HG03342 (cell line): ENCODE measurements around the gene RPA3.

Experiments
- ATAC-seq: cut with Tn5 transposase; IDR thresholded peaks from one replicate; pipeline ENCODE4 v1.9.1; 2021; ENCODE audit warnings: mild to moderate bottlenecking, moderate library complexity; ENCODE audit not compliant: unreplicated experiment

The RPA3 gene

DNA sequence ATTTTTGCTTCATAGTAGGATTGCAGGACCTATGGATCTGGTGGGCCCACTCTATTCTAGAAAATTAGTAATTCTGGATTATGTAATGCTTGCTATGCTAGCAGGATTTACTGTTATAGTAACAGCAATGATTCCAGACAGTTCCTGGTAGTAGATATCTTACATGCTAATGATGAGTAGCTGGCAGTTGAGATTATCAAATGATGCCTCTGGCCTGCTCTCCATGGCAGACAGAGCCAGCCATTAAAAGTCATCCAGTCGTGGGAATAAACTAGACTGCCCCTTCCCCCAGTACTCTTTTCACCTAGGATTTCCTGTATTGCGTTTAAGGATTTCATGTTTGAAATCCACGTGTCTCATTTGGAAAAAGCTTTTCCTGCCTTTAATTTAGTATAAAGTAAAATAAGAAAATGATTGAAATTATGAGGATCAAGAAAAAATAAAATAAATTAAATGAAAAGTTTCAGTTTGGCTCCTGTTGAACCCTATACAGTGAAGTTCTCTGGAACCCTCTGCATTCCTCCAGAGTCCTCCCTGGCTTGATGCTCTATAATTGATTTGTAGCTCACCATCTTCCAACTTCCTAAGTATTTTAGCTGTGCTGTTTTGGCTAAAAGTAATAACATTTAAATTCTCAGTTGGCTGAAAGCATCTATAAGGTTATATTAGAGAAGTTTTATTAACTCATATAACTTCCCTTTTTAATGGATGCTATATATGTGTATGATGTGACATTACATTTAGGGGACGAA is 63.3 kb downstream of the RPA3 start:
- ATAC-seq, result no peak

DNA sequence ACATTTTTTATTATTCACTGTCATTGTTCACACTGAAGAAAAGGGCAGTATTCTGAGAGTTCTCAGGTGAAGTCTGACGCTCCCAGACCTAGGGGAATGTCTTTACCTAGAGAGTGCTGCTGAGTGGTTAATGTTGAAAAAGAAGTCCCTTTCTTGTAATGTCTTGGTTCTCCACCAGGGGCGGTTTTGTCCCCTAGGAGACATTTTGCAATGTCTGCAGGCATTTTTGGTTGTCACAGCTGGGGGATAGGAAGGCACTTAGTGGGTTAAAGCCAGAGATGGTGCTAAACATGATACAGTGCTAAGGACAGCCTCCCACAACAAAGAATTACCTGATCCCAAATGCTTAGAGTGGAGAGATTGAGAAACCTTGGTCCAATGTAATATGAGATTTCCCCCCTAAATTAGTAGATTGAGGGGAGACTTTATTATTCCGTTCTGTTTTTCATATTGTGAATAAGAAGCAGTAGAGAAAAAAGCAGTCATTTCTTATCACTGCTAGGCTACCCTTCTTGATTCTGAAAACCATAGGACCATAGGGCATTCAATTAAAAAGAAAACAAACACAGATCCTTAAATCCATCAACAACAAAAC is 64.7 kb downstream of the RPA3 start:
- no peak for ATAC-seq

DNA sequence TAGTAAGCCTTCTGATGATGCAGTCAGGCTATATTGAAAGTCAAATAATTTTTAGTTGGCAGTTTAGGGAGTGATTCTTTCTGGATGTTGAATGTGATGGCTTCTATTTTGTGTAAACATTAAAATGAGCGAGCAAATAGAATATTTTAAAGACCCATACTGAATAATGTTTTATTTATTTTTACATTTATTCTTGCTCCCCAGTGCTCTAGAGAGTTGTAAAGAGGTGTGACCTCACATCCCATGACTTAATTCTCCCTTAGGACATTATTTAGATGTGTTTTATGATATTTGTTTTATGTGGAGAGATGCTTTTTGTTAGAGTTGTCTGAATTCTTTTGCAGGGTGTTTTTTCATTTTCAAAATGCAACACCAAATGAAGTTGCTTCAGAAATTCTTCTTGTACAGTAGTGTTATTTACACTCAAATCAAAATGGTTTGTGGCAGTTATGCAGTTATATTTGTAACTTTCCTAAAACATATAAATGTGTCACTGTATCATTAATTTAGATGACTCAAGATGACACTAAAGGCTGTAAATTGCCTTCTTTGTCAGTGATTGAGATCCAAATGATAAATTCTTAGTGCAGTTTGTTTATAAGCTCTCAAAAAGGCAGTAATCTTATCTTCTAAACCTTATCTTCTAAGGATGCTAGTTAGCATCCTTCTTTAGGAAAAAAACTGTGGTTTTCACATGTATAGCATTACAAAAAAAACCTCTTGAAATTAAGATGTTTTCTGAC is 65.4 kb downstream of the RPA3 start:
- no peak for ATAC-seq

DNA sequence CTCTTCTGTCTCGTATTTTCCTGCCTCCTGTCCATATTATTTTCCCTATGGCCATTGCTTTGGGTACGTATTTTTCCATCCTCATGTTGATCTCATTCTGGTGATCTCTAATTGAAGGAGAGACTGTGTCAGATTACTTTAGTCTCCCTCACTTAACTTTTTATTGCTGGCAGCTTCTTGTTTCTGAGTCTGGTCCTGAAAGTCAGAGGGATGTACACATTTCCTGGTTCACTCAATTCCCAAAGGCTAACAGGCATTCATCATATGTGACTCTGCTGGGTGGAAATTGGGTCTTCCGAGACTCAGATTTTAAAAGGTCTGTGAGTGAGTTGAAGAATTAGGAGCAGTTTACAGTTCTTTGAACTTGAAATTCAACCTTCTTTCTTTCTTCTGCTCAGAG is 66.9 kb downstream of the RPA3 start:
- ATAC-seq, result no peak

DNA sequence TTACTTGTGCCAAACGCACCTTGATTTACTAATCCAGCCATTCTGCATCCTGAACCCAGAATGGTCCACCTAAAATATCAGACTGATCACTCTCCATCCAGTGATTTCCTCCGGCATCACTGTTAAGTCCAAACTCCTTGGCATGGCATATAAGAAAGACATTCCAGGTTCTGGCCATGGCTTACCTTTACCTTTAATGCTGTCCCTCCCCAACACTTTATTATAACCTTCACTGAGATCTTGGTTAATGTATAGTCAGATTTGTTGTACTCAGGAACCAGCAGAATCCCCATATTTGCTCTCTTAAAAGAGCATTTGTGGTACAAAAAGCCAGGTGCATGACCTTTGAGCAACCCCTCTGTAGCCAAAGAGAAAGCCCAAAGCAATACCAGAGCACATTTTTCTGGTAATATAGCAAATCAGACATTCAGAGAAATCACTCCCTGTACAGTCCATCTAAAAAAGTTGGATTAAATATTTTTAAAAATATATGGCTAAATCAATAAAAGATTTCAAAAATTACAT is 67.7 kb downstream of the RPA3 start:
- no peak for ATAC-seq

DNA sequence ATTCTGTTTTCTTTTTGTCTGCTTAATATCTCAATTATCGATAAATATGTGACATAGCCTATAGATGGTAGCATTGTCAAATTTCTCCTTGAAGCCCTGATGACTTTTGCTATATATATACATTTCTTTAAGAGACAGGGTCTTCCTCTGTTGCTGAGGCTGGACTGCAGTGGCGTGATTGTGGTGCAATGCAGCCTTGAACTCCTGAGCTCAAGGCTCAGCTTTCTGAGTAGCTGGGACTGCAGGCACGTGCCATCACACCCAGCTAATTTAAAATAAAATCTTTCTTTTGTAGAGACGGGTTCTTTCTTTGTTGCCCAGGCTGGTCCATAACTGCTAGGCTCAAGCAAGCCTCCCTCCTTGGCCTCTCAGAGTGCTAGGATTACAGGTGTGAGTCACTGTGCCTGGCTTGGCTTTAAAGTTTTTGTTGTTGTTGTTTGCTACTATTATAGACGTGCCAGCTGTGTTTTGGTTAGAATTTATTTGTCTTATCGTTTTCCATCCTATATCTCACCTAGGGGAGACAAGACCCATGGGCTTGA is 70.8 kb downstream of the RPA3 start:
- no peak for ATAC-seq

DNA sequence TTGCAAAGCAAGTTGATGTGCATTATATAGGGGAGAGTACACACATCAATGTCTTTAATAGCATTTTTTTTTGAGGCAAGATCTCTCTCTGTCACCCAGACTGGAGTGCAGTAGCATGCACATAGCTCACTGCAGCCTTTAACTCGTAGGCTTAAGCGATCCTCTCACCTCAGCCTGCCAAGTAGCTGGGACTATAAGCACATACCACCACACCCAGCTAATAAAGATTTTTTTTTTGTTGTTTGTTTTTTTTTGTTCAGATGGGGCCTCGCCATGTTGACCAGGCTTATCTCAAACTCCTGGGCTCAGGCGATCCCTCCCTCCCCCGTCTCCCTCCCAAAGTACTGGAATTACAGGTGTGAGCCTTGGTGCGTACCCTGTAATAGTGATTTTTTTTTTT is 76.3 kb downstream of the RPA3 start:
- ATAC-seq, result no peak

DNA sequence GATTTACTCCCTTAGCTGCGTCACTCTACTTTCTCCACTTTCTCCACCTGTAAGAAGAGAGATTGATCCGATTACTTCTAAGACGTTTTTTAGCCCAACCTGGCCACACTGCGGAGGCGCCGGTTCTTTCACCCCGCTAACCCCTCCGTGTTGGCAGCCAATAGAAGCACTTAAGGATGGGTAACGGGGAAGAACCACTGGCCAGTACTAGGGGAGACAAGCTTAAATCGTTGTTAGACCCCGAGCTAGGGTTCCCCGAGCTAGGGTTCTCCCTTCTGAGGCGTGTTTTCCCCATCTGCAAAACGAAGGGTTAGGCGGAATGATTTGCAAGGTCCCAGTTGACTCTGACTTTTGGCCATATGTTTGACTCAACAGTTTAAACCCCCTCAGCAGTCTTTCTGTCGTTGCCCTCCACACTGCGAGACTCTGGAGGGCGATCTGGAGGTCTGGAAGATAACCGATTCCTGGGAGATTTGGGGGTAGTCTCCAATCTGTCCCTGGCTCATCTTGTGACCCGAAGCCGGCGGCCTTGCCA is 77.2 kb downstream of the RPA3 start:
- ATAC-seq, result no peak

DNA sequence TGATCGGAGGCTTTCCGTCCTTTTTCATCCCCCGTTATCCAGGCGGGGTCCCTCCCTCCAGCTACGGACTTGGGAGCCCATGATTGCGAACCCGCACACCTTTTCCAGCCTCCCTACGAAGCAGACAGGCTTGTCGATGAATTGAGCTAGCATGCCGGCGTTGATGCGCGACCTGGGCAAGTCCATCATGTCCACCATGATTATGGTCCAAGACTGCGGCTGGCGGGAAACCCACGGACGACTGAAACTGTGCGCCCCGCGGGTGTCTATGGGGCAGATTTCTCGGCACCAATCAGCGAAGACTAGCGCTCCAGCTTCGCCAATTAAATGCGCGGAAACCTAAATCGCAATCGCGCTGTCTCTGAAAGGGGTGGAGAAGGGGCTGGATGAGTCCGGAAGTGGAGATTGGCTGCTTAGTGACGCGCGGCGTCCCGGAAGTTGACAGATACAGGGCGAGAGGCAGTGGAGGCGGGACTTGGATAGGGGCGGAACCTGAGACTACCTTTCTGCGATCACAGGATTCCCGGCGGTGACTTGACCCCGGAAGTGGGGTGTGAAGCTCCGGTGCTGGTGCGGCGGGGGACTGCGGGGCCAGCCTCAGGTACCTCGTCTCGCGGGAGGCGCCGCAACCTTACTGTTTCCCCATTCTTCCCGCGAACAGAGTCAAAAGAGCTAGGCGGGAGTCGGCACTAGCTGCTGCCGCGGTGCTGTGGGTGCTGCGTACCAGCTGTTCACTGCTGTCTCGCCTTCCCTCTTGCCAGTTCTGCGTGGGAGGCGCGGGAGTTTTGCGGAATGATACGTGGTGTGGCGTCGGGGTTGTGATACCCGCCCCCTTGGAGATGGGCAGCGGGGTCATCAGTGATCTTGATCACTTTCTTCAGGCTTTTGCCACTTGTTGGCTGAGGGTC is 77.9 kb downstream of the RPA3 start, which contains the start of gene UMAD1:
TSS of gene UMAD1 (plus strand) at position 532 of the 908 bp plus-strand sequence. CDS start 32,620 bp downstream, outside the sequence.
- peak; percentile 98 for ATAC-seq

DNA sequence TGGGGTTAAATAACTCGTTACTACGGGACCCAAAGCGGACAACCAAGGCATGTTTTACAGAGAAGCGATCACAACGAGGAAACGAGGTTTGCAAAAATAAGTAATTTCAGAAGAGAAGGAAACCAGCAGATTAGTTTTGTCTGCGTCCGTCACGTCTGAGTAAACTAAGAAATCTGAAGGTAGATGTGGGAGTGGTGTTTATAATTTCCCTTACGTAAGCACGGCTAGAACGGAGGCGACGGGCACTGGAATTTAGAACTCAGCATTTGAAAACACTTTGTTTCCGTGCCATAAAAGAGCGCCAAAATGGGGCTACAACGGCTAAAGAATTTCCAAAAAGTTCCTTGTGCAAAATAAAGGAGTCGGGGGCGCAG is 78.6 kb downstream of the RPA3 start:
- no peak for ATAC-seq

DNA sequence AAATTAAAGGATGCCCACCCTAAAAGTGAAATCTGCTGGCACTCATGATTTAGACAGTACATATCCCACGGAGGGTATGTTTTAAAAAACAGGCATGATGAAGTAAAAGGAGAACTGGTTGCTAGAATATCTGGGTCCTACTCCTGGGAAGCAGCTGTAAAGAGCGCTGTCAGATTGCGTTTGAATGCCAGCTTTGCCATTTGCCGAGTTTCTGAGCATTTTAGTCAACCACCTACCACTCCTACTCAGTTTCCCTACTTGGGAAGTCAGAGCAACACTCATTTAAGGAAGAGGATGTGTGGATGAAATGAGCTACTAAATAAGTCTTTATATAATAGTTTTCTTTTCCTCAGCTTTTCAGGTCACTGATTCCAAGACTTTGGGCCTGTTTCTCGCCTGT is 79.0 kb downstream of the RPA3 start:
- no peak for ATAC-seq

DNA sequence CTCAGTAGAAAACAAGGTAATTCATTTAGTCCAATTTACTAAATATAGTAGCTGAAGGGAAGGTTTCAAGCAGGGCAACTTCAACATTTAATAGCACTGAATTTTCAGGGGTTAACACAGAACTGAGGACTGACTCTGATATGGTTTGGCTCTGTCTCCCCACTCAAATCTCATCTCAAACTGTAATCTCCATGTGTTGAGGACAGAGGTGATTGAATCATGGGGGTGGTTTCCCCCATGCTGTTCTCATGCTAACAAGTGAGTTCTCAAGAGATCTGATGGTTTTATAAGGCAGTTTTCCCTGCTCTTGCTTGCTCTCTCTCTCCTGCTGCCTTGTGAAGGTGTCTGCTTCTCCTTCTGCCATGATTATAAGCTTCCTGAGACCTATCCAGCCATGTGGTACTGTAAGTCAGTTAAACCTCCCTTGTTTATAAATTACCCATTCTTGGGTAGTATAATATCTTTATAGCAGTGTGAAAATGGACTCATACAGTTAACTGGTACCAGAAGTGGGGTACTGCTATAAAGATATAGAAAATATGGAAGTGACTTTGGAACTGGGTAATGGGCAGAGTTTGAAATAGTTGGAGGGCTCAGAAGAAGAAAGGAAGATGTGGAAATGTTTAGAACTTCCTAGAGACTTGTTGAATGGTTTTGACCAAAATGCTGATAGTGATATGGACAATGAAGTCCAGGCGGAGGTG is 87.6 kb downstream of the RPA3 start:
- no peak for ATAC-seq

DNA sequence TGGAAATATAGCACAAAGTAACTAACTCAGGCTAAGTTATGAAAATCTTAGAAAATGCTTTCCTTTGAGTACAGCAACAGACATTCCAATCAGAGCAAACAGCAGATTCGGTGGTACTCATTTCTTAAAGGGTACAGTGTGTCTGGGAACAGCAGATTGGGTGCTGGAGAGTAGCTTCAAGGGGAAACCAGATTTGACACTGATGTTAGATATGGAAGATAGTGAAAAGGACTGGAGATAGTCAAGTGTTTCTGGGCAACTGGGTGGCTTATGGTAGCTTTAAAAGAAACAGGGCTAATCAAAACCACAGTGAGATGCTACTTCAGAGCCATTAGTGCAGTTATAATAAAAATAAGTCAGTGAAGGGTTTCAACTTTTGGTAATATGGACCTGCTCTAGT is 89.9 kb downstream of the RPA3 start:
- no peak for ATAC-seq

DNA sequence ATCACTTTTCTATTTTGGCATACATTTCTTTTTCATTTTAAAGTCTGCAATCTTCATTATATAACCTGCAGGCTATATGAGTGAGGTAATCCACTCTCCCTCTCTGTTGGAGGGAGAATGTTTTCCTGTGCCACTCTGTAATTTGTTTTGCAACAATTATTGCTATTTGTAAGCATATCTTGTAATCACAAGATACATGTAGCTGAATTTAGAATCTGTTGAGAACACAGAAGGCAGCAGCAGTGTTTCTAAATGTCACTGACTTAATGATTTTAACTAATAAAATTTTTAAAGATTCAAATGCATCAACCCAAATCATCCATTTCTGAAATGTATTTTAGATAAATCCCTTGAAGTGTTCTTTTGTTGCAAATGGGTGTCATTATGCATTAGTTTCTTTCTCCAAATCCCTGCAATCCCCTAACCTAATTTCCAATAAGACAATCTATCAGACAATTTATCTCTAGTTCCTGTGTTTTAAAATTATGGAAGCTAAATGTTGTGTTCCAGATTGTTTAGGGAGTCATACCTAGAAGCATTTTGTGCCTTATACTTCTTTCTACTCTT is 97.7 kb downstream of the RPA3 start:
- no peak for ATAC-seq

DNA sequence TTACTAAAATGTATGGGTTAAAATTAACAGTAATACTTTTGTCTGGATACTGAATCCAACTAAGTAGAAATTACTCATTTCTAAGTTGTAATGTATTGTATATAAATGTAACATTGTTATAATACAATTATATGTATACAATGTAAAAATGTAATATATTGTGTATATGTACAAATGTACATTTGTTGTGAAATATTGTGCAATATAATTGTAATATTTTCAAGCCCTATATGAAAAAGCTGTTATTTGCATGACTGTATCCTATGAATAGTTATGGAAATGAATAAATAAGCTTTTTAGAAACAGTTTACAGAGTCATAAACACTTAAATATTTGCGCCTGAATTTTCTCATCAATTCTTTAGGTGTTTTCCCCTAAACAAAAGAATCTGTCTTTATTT is 98.2 kb downstream of the RPA3 start:
- no peak for ATAC-seq

DNA sequence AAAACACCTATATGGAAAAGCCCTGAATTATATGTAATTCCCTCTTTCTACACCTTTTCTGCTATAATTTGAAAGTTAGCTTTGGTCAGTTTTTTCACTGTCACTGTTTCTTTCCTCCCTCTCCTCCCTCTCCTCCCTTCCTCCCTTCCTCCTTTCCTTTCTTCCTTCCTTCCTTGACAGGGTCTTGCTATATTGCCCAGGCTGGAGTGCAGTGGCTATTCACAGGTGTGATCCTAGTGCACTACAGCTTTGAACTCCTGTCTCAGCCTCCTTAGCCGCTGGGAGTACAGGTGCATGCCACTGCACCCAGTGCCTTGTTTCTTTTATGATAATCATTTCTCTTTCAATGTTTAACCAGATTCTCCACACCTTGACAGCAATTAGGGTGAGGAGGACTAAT is 100.0 kb downstream of the RPA3 start:
- no peak for ATAC-seq

DNA sequence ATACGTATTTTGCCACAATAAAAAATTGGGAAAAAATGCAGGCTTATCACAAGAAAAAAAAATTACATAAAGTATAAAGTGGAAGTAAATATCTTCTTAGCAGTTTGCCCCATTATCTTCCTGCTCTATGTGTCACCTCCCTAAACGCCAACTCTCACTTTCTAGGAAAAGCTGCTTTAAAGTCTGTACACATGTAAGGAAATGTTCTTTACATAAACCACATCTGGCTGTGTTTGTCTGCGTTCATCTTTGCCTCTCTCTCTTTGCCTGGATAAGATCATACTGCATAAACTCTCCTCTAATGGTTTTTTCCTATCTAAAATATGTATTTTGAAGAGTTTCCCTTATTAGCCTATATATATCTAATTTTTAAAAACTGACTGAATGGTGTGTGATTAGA is 100.9 kb downstream of the RPA3 start:
- ATAC-seq, result no peak

DNA sequence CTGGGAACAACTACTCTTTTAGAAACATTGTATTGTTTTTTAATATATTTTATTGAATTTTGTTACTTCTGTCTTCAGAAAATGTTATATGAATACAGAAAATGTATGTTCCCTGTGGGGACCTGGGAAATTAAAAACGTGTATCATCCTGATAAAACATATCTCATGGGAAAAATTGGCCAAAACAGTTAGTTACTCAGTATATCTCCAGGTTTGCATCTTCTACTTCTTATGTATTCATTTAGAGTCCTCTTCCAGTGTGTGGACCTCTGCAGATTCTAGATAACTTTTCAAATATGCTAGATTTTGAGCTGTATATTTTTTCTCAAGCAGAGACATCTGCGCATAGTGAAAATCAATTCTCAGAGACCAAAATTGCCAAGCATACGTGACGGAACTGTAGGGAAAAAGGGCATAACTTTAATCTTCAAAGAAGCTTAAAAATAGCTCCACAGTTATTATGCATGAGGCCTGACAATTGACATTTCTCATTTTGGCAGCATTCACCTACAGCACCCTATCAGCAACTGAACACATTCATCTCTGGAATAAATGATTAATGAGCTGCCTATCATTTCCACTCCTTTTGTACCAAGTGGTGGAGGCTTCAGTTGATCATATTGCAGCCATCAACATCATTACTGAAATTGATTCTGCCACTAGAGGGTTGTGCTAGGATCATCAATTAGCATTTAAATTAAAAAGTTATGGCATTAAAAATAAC is 104.2 kb downstream of the RPA3 start:
- ATAC-seq, result no peak

DNA sequence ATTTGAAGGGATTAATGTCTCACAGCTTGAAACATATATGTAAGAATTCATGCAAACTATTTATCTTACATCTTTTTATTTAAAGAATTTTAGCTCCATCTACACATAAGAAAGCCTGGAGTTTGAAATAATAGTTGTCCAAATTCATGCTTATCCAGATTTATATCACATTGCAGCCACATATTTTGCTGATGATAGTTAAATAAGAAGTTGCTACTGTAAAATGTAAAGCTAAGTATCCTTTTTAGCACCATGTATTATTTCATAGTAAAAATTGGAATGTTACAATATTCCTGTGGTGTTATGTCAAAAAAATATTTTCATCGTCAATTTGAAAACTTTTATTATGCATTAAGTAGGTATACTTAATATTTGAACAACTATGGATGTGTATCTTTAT is 105.2 kb downstream of the RPA3 start:
- no peak for ATAC-seq
